ENCODE results near the gene VENTX. TPM values are rescaled to one million over a fixed set of nuclear protein-coding genes. Genes with fewer than 3 reads are reported as not detected.
A peak's percentile ranks its signal among the peaks of the same experiment; 100 is the strongest.

VENTX gene, protein sequence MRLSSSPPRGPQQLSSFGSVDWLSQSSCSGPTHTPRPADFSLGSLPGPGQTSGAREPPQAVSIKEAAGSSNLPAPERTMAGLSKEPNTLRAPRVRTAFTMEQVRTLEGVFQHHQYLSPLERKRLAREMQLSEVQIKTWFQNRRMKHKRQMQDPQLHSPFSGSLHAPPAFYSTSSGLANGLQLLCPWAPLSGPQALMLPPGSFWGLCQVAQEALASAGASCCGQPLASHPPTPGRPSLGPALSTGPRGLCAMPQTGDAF
- 25.0 and 29.2 TPM in 2 replicates for total RNA-seq (2014; rRNA removed; shearing (Covaris generic))

DNA sequence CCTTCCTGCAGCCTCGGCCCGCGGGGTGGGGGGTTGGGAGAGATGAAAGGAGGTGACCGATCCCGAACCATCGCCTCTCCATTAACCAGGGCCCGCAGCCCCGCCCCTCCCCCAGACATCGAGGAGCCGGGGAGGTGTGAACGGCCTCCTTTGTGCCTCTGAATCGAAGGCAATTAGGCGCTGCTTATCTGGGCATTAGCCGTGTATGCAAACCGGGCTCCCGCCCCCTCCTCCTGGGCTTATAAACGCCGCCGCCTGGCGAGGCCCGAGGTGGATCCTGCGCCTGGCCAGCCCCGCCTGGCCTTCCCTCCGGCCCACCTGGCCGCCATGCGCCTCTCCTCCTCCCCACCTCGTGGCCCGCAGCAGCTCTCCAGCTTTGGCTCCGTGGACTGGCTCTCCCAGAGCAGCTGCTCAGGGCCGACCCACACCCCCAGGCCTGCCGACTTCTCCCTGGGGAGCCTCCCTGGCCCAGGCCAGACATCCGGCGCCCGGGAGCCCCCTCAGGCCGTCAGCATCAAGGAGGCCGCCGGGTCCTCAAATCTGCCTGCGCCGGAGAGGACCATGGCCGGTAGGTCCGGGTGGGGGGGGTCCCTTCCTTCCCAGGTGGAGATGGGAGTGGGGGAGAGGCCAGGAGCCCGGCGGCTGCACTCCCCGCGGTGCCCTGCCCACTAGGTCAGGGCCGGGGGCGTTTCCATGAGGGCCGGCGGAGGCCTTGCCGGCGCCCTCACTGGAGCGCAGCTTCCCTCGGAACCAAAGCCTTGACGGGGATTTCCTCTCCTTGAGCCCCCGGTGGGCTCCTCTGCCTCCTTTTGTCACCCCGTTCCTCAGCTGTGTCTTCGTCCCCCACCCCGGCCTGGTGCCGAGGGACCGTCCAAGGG lies at the start of gene VENTX:
TSS of gene VENTX (plus strand) at position 268 of the 878 bp plus-strand sequence. CDS start at position 328, 60 bp downstream.
- peak; percentile 90 for DNase-seq
- peaks cover 33% of the 10 kb centered on the region for H3K27me3 ChIP-seq (ENCODE audit: control insufficient read depth, insufficient read depth, low read length)
- no peaks in the 10 kb centered on the region; the same call in 1 of the 2 replicates for H3K36me3 ChIP-seq (replicated peaks; ENCODE audit: control insufficient read depth, insufficient read depth, low read length)
- H3K4me3 ChIP-seq (ENCODE audit: insufficient read depth, low read depth, low read length), result peak within 1 kb of the TSS; percentile 62

DNA sequence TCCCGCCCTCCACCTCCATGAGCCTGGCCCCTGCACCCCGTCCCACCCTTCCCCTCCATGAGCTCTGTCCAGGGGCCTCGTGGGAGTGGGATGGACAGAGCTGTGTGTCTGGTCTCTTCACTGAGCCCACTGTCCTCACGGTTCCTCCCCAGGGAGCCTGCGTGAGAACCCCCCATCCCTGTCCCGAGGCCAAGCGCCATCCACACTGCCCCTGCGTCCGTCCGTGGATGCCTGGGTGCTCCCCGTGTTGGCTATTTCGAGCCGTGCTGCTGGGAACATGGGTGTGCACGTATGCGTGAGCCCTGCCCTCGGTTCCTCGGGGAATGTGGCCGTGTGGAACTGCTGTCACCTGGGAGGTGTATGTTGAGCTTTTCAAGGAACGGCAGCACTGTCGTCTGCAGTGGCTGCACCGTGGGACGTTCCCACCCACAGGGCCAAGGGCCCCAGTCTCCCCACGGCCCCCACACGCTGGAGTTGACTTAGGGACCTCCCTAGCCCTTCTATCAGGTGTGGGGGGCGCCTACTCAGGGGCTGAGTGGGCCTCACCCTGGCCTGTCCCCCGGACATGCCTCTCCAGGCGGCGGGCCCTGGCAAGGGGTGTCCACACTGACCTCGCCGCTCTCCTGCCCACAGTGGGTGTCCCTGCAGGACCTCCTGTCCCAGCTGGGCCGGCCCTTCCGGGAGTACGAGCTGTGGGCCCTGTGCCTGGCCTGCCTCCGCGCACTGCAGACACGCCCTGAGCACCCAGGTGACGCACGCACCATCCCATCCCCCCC lies 49.6 kb upstream of the VENTX start:
- DNase-seq, result no peak
- Histone ChIP-seq H3K27me3 (ENCODE audit: control insufficient read depth, insufficient read depth, low read length) (no peaks in the 10 kb centered on the region), H3K4me3 (ENCODE audit: insufficient read depth, low read depth, low read length) (no peak overlapping the region), H3K36me3 (replicated peaks; ENCODE audit: control insufficient read depth, insufficient read depth, low read length) (peaks cover 9% of the 10 kb centered on the region)

DNA sequence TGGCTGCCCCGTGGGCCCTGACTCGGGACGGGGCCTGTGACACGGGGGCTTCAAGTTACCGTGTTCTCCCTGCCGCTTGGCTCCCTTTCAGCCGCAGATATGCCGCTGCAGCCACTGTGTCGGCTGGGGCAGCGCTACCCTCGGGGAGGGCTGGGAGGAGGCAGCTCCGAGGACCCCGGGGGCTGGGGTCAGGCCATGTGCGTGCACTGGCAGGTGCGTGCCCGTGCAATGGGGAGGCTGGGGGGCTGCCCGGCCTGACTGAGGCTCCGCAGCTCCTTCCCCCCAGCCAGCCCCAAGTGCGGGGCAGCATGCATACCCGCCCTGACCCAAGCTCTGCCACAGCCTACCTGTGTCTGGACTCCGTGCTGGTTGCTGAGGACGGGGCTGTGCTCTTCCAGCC lies 48.4 kb upstream of the VENTX start:
- H3K36me3 ChIP-seq (replicated peaks; ENCODE audit: control insufficient read depth, insufficient read depth, low read length), result peaks cover 3% of the 10 kb centered on the region
- DNase-seq, result no peak
- no peaks in the 10 kb centered on the region for H3K27me3 ChIP-seq (ENCODE audit: control insufficient read depth, insufficient read depth, low read length)
- H3K4me3 ChIP-seq (ENCODE audit: insufficient read depth, low read depth, low read length), result no peak overlapping the region

DNA sequence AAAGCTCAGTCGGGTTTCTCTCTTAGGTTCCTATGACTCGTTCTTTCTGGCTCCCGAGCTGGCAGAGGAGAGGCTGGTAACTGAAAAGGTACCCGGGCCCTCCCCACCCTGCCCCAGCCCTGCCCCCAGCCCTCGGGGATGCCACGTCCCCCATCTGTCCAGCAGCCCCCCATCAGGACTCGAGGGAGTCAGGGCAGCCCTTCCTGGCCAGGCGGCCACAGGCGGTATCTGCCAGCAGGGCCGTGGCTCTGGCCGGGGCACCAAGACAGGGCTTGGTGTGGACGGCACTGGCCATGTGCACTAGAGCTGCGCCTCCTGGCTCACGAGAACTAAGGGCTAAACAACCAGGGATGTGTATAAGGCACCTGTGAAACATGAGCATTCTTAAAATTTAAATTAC lies 47.9 kb upstream of the VENTX start:
- H3K36me3 ChIP-seq (replicated peaks; ENCODE audit: control insufficient read depth, insufficient read depth, low read length), result no peaks in the 10 kb centered on the region
- H3K4me3 ChIP-seq (ENCODE audit: insufficient read depth, low read depth, low read length), result no peak overlapping the region
- no peak for DNase-seq
- no peaks in the 10 kb centered on the region for H3K27me3 ChIP-seq (ENCODE audit: control insufficient read depth, insufficient read depth, low read length)

DNA sequence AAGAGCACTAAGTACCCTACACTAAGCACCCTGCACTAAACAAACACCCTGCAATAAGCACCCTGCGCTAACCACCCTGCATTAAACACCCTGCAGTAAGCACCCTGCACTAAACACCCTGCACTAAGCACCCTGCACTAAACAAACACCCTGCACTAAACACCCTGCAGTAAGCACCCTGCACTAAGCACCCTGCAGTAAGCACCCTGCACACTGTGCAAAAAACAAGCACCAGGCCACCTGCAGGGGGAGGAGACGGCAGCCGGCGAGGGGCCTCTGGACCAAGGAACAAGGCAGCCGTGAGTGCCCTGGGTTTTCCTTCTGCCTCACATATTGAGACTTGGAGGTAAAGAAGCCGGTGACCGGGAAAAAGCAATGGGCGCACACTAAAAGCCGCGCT lies 47.4 kb upstream of the VENTX start:
- Histone ChIP-seq H3K4me3 (ENCODE audit: insufficient read depth, low read depth, low read length) (no peak overlapping the region), H3K36me3 (replicated peaks; ENCODE audit: control insufficient read depth, insufficient read depth, low read length) (no peaks in the 10 kb centered on the region), H3K27me3 (ENCODE audit: control insufficient read depth, insufficient read depth, low read length) (no peaks in the 10 kb centered on the region)
- no peak for DNase-seq

DNA sequence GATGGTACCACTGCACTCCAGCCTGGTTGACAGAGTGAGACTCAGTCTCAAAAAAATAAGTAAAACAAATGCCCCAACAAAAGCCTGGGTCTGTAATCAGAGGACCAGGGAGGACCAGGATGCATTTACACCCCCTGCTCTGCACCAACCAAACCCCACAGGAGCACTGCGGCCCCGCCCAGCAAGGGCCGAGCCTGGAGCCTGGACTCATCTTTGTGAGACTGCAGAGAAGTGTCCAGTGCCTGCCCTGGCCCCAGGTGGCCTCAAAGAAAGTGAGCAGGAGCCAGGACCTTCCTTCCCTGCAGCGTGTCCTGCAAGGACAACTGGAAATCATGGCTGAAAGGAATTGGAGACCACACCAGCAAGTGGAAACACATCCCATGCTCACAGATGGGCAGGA lies 46.0 kb upstream of the VENTX start:
- no peak for DNase-seq
- Histone ChIP-seq H3K4me3 (ENCODE audit: insufficient read depth, low read depth, low read length) (no peak overlapping the region), H3K36me3 (replicated peaks; ENCODE audit: control insufficient read depth, insufficient read depth, low read length) (no peaks in the 10 kb centered on the region), H3K27me3 (ENCODE audit: control insufficient read depth, insufficient read depth, low read length) (no peaks in the 10 kb centered on the region)

DNA sequence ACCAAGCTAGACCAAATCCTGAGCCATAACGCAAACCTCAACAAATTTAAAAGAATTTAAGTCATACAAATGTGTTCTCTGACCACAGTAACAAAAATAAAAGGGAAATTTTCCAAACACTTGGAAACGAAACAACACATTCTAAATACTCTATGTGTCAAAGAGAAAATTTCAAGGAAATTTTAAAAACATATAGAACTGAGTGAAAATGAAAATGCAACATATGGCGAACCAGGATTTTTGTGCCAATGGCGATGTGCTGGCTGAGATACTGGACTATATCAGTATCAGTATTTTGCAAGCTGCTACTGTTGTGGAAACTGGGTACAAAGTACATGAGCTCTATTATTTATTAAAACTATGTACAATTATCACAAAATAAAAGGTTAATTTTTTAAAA lies 43.5 kb upstream of the VENTX start:
- no peak for DNase-seq
- H3K36me3 ChIP-seq (replicated peaks; ENCODE audit: control insufficient read depth, insufficient read depth, low read length), result no peaks in the 10 kb centered on the region

DNA sequence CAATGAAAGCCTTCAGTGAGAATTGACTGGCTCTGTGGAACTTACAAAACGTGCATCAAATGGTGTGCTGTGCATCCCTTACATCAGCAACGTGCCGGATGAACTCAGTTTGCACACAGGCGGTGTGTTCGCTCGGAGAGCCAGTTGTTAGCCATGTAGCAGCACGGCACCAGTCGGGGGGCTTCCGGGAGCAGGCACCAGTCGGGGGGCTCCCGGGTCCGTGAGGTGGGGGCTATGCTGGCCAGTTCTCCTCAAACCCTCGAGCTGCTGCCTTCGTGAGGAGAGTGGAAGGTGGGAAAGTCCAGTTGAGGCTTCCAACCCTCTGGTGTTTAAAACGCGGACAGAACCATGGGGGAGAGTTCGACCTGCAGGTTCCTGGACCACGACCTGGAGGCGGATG lies 42.6 kb upstream of the VENTX start:
- no peaks in the 10 kb centered on the region for H3K27me3 ChIP-seq (ENCODE audit: control insufficient read depth, insufficient read depth, low read length)
- no peak overlapping the region for H3K4me3 ChIP-seq (ENCODE audit: insufficient read depth, low read depth, low read length)
- no peaks in the 10 kb centered on the region for H3K36me3 ChIP-seq (replicated peaks; ENCODE audit: control insufficient read depth, insufficient read depth, low read length)
- DNase-seq, result no peak

More for the DNA sequence above, 43.5 kb upstream of the VENTX start:
- Histone ChIP-seq H3K4me3 (ENCODE audit: insufficient read depth, low read depth, low read length) (no peak overlapping the region), H3K27me3 (ENCODE audit: control insufficient read depth, insufficient read depth, low read length) (no peaks in the 10 kb centered on the region)

DNA sequence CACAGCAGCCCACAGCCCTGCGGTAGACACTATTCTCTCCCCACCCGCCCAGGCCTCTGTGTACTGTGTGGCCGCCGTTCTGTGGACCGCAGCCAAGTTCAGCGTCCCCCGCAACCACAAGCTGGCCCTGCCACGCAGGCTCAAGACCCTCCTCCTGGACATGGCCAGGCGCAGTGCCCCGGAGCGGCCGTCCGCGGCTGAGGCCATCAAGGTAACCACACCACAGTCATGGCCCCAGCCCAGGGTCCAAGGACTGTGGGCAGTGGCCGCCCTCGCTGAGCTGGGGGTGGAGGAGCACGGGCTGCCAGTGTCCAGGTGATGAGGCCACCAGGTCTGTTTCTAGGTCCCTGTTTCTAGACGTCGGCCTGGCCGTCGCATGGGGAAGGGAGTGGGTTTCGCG lies 42.0 kb upstream of the VENTX start:
- H3K27me3 ChIP-seq (ENCODE audit: control insufficient read depth, insufficient read depth, low read length), result no peaks in the 10 kb centered on the region
- H3K36me3 ChIP-seq (replicated peaks; ENCODE audit: control insufficient read depth, insufficient read depth, low read length), result no peaks in the 10 kb centered on the region
- no peak overlapping the region for H3K4me3 ChIP-seq (ENCODE audit: insufficient read depth, low read depth, low read length)
- DNase-seq, result no peak

DNA sequence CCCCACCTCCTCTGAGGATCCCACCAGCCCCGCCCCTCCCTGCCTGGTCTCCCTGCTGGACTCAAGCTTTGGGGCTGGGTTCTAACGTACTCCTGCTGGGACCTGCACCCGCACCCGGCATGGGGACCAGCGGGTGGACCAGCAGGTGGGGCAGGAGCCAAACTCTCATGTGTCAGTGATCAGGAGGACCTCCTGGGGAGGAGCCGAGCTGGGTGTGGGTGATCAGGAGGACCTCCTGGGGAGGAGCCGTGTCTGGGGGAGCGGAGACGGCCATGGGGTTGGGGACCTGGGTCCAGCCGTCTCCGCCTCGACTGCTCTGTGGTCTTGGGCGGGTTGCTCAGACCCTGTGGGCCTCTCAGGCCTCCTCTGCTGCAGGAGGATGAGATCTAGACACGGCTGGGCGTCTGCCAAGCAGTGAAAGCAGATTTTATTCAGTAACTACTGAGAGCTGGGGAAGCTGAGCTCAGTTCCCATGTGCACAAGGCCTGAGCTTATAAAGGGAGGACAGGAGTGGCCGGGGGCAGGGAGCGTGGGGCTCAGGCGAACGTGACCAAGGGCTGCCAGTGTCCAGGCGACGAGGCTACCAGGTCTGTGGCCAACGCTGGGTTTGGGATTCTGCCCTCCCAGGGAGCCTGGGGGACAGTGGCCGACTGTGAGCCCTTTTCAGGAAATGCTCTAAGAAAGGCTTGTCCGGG lies 41.3 kb upstream of the VENTX start:
- no peak overlapping the region for H3K4me3 ChIP-seq (ENCODE audit: insufficient read depth, low read depth, low read length)
- no peaks in the 10 kb centered on the region for H3K27me3 ChIP-seq (ENCODE audit: control insufficient read depth, insufficient read depth, low read length)
- no peaks in the 10 kb centered on the region for H3K36me3 ChIP-seq (replicated peaks; ENCODE audit: control insufficient read depth, insufficient read depth, low read length)
- DNase-seq, result no peak

DNA sequence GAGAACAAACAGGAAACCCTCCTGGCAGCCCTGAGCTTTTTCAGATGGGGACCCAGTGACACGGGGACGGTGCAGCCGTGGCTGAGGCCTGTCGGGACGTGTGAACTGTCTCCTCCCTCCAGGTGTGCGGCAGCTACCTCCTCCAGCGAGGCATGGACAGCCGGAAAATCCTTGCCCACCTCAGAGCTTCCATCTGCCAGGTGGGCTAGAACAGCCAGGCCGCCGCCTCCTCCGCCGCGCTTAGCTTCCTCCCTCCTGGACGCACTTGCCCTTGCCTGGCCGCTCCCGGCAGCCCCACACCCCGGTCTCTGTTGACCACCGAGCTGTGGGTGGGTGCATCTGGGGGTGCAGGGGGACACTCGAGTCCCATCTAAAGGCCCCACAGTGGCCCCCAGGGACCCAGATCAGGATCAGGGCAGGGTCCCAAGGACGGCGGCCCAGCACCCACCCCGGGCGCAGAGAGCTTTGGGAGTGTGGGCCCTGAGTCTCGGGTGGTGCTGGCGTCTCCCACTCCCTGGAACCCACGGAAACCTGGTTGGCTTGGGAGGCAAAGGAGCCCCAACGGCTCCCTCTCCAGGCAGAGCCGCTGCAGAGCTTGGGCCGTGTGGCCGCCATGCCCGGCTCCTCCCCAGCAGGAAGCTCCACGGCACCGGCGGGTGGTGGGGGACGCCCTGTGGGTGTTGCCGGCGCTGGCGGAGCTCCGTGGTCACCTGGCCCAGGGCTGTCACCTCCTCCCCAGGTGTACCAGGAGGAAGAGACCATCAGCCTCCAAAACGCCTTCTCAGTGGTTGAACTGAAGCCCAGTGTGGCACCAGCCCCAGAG lies 40.5 kb upstream of the VENTX start:
- Histone ChIP-seq H3K27me3 (ENCODE audit: control insufficient read depth, insufficient read depth, low read length) (no peaks in the 10 kb centered on the region), H3K36me3 (replicated peaks; ENCODE audit: control insufficient read depth, insufficient read depth, low read length) (no peaks in the 10 kb centered on the region), H3K4me3 (ENCODE audit: insufficient read depth, low read depth, low read length) (no peak overlapping the region)
- DNase-seq, result peak; percentile 84

DNA sequence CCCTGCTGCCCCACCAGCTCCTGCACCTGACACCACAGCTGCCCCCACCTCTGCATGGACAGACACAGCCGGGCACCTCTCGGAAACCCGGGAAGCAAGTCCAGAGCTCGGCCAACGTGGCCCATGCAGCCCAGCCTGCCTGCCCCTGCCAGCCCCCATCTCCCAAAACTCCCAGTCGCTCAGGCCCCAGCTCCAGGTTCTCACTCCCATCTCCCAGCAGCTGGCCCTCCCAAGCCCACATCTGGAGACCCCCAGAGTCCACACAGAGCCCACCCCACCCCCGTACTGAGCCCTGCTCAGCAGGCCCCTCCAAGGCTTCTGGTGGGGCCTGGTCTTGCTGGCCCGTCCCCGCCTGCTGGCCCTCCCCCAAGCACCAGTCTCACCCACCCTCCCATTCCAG lies 39.9 kb upstream of the VENTX start:
- Histone ChIP-seq H3K27me3 (ENCODE audit: control insufficient read depth, insufficient read depth, low read length) (no peaks in the 10 kb centered on the region), H3K36me3 (replicated peaks; ENCODE audit: control insufficient read depth, insufficient read depth, low read length) (no peaks in the 10 kb centered on the region), H3K4me3 (ENCODE audit: insufficient read depth, low read depth, low read length) (no peak overlapping the region)
- DNase-seq, result no peak

DNA sequence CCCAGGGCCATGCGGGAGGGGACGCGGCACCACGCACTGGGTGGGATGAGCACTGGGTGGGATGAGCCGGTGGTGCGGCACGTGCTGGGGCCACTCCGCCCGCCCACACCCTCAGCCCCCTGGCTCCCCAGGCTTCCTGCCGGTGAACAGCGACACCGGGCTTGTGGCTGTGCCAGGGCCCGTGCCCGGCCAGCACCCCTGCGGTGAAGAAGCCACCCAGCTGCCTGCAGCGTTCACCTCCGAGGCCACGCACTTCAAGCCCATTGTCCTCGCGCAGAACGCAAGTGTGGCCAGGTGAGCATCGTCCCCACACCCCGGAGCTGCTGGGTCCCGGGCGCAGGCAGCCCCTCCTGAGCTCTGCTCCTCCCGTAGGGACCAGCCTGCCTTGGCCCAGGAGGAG lies 39.4 kb upstream of the VENTX start:
- Histone ChIP-seq H3K36me3 (replicated peaks; ENCODE audit: control insufficient read depth, insufficient read depth, low read length) (no peaks in the 10 kb centered on the region), H3K27me3 (ENCODE audit: control insufficient read depth, insufficient read depth, low read length) (no peaks in the 10 kb centered on the region), H3K4me3 (ENCODE audit: insufficient read depth, low read depth, low read length) (no peak overlapping the region)
- DNase-seq, result no peak
